ACC112 (cell line): ENCODE results near the gene TEDC1.
"Not testable (repeated sequence)": the region's sequence is repeated elsewhere in the genome, so short reads cannot be mapped to it uniquely, and the experiment has no call there.

Experiments used
- H2AFZ ChIP-seq: fragments of 200-600 bp; sonication (generic); one replicate; pipeline ENCODE4 v1.6.0; 2017; ENCODE audit warnings: antibody characterized with exemption, low read length; ENCODE audit not compliant: unreplicated experiment
- H3K27ac ChIP-seq: fragments of 200-600 bp; sonication (generic); 2 replicates; pipeline ENCODE4 v1.5.1; 2014; ENCODE audit warnings: low read depth, mild to moderate bottlenecking, antibody characterized with exemption, low read length, moderate library complexity
- H3K27me3 ChIP-seq: fragments of 200-600 bp; sonication (generic); 2 replicates; pipeline ENCODE4 v1.6.1; 2014; ENCODE audit warnings: mild to moderate bottlenecking, antibody characterized with exemption, low read length, moderate library complexity, mixed read lengths; ENCODE audit not compliant: insufficient read depth
- H3K36me3 ChIP-seq: fragments of 200-600 bp; sonication (generic); 2 replicates; pipeline ENCODE4 v1.6.1; 2016; ENCODE audit warnings: mild to moderate bottlenecking, antibody characterized with exemption, low read length, moderate library complexity, mixed read lengths; ENCODE audit not compliant: insufficient read depth
- H3K4me1 ChIP-seq: fragments of 200-600 bp; sonication (generic); one replicate; pipeline ENCODE4 v1.6.1; 2016; ENCODE audit warnings: low read length, mixed read lengths; ENCODE audit not compliant: insufficient read depth, unreplicated experiment, control insufficient read depth
- H3K4me3 ChIP-seq: fragments of 200-600 bp; sonication (generic); 2 replicates; pipeline ENCODE4 v1.5.1; 2014; ENCODE audit warnings: mild to moderate bottlenecking, low read depth, low read length
- H3K79me2 ChIP-seq: fragments of 200-600 bp; sonication (generic); one replicate; pipeline ENCODE4 v1.6.0; 2016; ENCODE audit warnings: low read length; ENCODE audit not compliant: control insufficient read depth, unreplicated experiment, insufficient read depth

TEDC1 gene

DNA sequence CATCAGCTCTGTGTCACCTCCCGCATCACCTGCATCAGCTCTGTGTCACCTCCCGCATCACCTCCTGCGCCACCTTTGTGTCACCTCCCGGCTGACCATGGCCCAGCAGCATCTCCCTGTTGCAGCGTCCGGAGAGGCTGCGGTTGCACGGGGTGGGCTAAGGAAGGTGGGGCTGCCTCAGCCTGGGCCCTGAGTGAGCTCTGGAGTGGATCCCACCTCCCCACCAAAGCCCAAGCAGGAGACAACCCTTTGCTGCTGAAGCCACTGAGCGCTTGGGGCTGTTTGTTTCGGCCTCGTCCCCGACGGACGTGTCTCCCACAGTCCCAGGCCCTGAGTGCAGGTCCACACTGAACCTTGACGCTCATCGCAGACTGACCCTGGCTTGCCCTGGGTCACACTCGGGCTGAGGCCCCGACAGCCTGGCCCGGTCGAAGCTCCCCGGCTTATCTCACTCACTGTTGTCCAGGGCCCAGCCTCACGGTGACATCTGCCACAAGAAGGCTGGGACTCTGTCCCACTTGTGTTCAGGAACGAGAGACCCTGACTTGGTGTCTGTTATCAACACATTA is 47.5 kb downstream of the TEDC1 start:
- Histone ChIP-seq H3K4me3 (no peak overlapping the region), H3K4me1 (no peaks in the 10 kb centered on the region), H3K36me3 (no peaks in the 10 kb centered on the region), H3K27me3 (no peaks in the 10 kb centered on the region), H3K79me2 (no peaks in the 10 kb centered on the region), H2AFZ (no peak overlapping the region), H3K27ac (no peak overlapping the region)

DNA sequence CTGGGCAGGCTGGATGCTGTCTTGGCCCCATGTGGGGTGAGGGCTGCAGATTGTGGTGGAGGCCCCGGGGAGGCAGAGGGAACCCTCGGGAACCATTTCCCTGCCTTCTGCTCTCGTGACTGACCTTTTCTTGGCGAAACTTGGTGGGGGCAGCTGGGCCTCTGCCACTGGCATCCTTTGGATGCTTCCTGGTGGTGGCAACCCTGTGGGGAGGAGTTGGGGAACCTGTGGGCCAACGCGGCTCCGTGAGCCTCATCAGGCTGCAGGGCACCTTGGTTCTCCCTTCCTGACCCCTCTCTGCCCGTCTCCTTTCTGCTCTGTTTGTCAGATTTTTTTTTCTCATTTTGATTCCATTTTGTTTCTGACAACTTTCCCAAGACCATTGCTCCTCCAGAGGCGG is 49.8 kb downstream of the TEDC1 start:
- no peaks in the 10 kb centered on the region for H3K79me2 ChIP-seq
- no peak overlapping the region for H3K27ac ChIP-seq
- H3K4me1 ChIP-seq, result no peaks in the 10 kb centered on the region
- no peak overlapping the region for H3K4me3 ChIP-seq
- no peaks in the 10 kb centered on the region for H3K27me3 ChIP-seq
- H2AFZ ChIP-seq, result no peak overlapping the region
- no peaks in the 10 kb centered on the region for H3K36me3 ChIP-seq

DNA sequence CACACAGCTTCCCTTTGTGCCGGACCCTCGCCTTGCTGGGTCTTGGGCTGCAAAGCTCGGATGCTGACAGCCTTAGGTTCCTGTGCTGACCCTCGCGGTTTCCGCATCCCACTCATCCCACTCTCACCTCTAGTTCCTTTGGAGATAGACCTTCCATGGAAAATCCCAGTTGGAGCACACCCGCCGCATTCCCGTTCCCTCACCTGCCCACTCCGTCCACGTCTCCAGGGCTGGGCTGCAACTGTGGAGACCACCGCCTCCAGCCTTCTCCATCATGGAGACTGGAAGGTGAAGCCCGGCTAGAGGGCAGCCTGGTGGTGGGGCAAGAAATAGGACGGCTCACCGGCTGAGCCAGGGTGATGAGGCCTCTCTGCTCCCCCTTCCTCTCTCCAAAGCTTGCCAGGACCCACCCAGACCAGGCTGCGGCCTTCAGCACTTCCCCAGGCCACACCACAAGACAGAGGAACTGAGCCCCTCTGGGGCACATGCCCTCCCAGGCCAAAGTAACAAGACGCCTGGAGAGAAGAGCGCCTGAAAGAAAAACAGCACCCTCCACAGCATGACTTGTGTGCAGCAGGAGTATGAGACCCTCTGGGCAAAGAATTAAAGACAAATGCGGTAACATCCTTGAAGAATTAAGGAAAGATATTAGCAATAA is 50.3 kb downstream of the TEDC1 start:
- H3K4me1 ChIP-seq, result no peaks in the 10 kb centered on the region
- H3K27me3 ChIP-seq, result no peaks in the 10 kb centered on the region
- H3K4me3 ChIP-seq, result no peak overlapping the region
- no peaks in the 10 kb centered on the region for H3K79me2 ChIP-seq
- no peak overlapping the region for H3K27ac ChIP-seq
- H3K36me3 ChIP-seq, result no peaks in the 10 kb centered on the region
- H2AFZ ChIP-seq, result no peak overlapping the region

GRCh38 chr14:105545676-105546075 is 54.6 kb downstream of the TEDC1 start:
- H3K36me3 ChIP-seq, H2AFZ ChIP-seq, H3K4me3 ChIP-seq, H3K79me2 ChIP-seq, H3K4me1 ChIP-seq, H3K27ac ChIP-seq, H3K27me3 ChIP-seq: not testable (repeated sequence)

- H3K27me3 ChIP-seq, H3K36me3 ChIP-seq, H3K4me3 ChIP-seq, H3K27ac ChIP-seq, H3K79me2 ChIP-seq, H3K4me1 ChIP-seq, H2AFZ ChIP-seq: not testable (repeated sequence)
Measured at GRCh38 chr14:105546410-105546809, 55.4 kb downstream of the TEDC1 start.

GRCh38 chr14:105547072-105547471 is 56.0 kb downstream of the TEDC1 start:
- not testable (repeated sequence) for H3K27ac ChIP-seq, H3K36me3 ChIP-seq, H3K79me2 ChIP-seq, H3K27me3 ChIP-seq, H3K4me3 ChIP-seq, H3K4me1 ChIP-seq, H2AFZ ChIP-seq

- Histone ChIP-seq H3K27ac (no peak overlapping the region), H3K27me3 (peaks cover 7% of the 10 kb centered on the region; the same call in 1 of the 2 replicates), H3K4me3 (no peak overlapping the region), H3K36me3 (no peaks in the 10 kb centered on the region), H3K79me2 (no peaks in the 10 kb centered on the region), H2AFZ (no peak overlapping the region), H3K4me1 (no peaks in the 10 kb centered on the region)
Measured at GRCh38 chr14:105547741-105548169, 56.7 kb downstream of the TEDC1 start.
